ENCODE data around the gene SYTL3. TPM values are rescaled to one million over a fixed set of nuclear protein-coding genes. Genes with fewer than 3 reads are reported as not detected.

The SYTL3 gene
- total RNA-seq, 1 donor: 6.5 TPM

GRCh38 chr6:158717341-158718330, 67.8 kb downstream of the SYTL3 start:
- peak in 1 of 3 donors; percentile 18 for DNase-seq (ENCODE audit: low read depth in 2 of 3, low spot score in 2 of 3)

GRCh38 chr6:158718461-158719046, 68.7 kb downstream of the SYTL3 start:
- DNase-seq (ENCODE audit: low read depth in 2 of 3, low spot score in 2 of 3): no peak

GRCh38 chr6:158722176-158722729, 72.4 kb downstream of the SYTL3 start:
- no peak for DNase-seq (ENCODE audit: low read depth in 2 of 3, low spot score in 2 of 3)

GRCh38 chr6:158725704-158726103, 75.8 kb downstream of the SYTL3 start:
- DNase-seq (ENCODE audit: low read depth in 2 of 3, low spot score in 2 of 3): no peak

GRCh38 chr6:158729906-158730540, 80.2 kb downstream of the SYTL3 start:
- DNase-seq (ENCODE audit: low read depth in 2 of 3, low spot score in 2 of 3): no peak

GRCh38 chr6:158730541-158730907, 80.7 kb downstream of the SYTL3 start:
- no peak for DNase-seq (ENCODE audit: low read depth in 2 of 3, low spot score in 2 of 3)

GRCh38 chr6:158735009-158735408, 85.2 kb downstream of the SYTL3 start:
- DNase-seq (ENCODE audit: low read depth in 2 of 3, low spot score in 2 of 3): no peak

- no peak for DNase-seq (ENCODE audit: low read depth in 2 of 3, low spot score in 2 of 3)
Observed at GRCh38 chr6:158737082-158737709, 87.3 kb downstream of the SYTL3 start.

- no peak for DNase-seq (ENCODE audit: low read depth in 2 of 3, low spot score in 2 of 3)
Observed at GRCh38 chr6:158737710-158738615, 88.1 kb downstream of the SYTL3 start.

GRCh38 chr6:158739673-158740072, 89.8 kb downstream of the SYTL3 start:
- DNase-seq (ENCODE audit: low read depth in 2 of 3, low spot score in 2 of 3): no peak

GRCh38 chr6:158743033-158743651, 93.3 kb downstream of the SYTL3 start:
- DNase-seq (ENCODE audit: low read depth in 2 of 3, low spot score in 2 of 3): no peak

- DNase-seq (ENCODE audit: low read depth in 2 of 3, low spot score in 2 of 3): no peak
Observed at GRCh38 chr6:158744986-158745430, 95.2 kb downstream of the SYTL3 start.

GRCh38 chr6:158751224-158751623, 101.4 kb downstream of the SYTL3 start:
- no peak for DNase-seq (ENCODE audit: low read depth in 2 of 3, low spot score in 2 of 3)

GRCh38 chr6:158751921-158752320, 102.1 kb downstream of the SYTL3 start:
- DNase-seq (ENCODE audit: low read depth in 2 of 3, low spot score in 2 of 3): no peak

GRCh38 chr6:158752613-158753012, 102.8 kb downstream of the SYTL3 start:
- DNase-seq (ENCODE audit: low read depth in 2 of 3, low spot score in 2 of 3): no peak

- DNase-seq (ENCODE audit: low read depth in 2 of 3, low spot score in 2 of 3): no peak
Observed at GRCh38 chr6:158753811-158754210, 104.0 kb downstream of the SYTL3 start.

- no peak for DNase-seq (ENCODE audit: low read depth in 2 of 3, low spot score in 2 of 3)
Observed at GRCh38 chr6:158754738-158755137, 104.9 kb downstream of the SYTL3 start.

GRCh38 chr6:158755636-158756035, 105.8 kb downstream of the SYTL3 start:
- DNase-seq (ENCODE audit: low read depth in 2 of 3, low spot score in 2 of 3): no peak

GRCh38 chr6:158756126-158756525, 106.3 kb downstream of the SYTL3 start:
- DNase-seq (ENCODE audit: low read depth in 2 of 3, low spot score in 2 of 3): no peak
